GM12873 (cell line): Measurements from ENCODE around the gene MCOLN1.

Source experiments
- TF ChIP-seq, protein P1 (sequence below): IDR thresholded peaks from 2 replicates; pipeline ENCODE4 v1.5.1; 2012; ENCODE audit warnings: low read depth, mild to moderate bottlenecking, moderate library complexity, low read length, control low read depth; ENCODE audit not compliant: insufficient read depth; ENCODE audit errors: missing control alignments

MCOLN1 gene

DNA sequence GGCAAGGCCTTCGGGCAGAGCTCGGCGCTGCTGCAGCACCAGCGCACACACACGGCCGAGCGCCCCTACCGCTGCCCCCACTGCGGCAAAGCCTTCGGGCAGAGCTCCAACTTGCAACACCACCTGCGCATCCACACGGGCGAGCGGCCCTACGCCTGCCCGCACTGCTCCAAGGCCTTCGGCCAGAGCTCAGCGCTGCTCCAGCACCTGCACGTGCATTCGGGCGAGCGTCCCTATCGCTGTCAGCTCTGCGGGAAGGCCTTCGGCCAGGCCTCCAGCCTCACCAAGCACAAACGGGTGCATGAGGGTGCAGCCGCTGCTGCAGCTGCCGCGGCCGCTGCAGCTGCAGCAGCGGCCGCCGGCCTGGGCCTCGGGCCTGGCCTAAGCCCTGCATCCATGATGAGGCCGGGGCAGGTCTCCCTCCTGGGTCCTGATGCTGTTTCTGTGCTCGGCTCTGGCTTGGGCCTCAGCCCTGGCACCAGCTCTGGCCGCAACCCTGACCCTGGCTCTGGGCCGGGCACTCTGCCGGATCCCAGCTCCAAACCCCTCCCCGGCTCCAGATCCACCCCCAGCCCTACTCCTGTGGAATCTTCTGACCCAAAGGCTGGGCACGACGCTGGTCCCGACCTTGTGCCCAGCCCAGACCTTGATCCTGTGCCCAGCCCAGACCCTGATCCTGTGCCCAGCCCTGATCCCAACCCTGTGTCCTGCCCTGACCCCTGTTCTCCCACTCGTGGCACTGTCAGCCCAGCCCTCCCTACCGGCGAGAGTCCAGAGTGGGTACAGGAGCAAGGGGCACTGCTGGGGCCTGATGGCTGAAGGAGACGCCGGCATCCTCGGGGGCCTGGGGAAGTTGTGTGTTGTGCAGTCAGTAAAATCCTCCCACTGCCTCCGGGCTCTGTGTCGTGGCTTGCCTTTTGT is 2.0 kb upstream of the MCOLN1 start:
- TF ChIP-seq, protein P1, sequence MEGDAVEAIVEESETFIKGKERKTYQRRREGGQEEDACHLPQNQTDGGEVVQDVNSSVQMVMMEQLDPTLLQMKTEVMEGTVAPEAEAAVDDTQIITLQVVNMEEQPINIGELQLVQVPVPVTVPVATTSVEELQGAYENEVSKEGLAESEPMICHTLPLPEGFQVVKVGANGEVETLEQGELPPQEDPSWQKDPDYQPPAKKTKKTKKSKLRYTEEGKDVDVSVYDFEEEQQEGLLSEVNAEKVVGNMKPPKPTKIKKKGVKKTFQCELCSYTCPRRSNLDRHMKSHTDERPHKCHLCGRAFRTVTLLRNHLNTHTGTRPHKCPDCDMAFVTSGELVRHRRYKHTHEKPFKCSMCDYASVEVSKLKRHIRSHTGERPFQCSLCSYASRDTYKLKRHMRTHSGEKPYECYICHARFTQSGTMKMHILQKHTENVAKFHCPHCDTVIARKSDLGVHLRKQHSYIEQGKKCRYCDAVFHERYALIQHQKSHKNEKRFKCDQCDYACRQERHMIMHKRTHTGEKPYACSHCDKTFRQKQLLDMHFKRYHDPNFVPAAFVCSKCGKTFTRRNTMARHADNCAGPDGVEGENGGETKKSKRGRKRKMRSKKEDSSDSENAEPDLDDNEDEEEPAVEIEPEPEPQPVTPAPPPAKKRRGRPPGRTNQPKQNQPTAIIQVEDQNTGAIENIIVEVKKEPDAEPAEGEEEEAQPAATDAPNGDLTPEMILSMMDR, result no peak

DNA sequence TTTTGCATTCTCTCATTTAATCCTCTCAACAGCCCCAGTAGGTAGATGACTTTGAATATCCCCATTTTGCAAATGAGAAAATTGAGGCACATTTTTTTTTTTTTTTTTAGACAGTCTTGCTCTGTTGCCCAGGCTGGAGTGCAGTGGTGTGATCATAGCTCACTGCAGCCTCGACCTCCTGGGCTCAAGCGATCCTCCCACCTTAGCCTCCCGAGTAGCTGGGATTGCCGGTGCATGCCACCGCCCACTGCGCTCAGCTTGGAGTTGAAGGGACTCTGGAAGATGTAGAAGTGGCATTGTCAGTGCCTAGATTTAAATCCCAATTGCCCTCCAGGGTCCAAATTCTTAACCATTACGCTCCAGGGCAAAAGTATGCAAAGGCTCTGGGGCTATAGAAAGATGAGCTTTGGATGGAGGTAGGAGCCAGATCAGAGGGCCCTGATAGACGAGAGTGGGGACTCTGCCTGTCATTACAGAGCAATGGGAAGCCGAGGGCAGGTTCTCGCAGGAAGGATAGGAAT is 813 bp upstream of the MCOLN1 start:
- TF ChIP-seq, protein P1, result no peak

DNA sequence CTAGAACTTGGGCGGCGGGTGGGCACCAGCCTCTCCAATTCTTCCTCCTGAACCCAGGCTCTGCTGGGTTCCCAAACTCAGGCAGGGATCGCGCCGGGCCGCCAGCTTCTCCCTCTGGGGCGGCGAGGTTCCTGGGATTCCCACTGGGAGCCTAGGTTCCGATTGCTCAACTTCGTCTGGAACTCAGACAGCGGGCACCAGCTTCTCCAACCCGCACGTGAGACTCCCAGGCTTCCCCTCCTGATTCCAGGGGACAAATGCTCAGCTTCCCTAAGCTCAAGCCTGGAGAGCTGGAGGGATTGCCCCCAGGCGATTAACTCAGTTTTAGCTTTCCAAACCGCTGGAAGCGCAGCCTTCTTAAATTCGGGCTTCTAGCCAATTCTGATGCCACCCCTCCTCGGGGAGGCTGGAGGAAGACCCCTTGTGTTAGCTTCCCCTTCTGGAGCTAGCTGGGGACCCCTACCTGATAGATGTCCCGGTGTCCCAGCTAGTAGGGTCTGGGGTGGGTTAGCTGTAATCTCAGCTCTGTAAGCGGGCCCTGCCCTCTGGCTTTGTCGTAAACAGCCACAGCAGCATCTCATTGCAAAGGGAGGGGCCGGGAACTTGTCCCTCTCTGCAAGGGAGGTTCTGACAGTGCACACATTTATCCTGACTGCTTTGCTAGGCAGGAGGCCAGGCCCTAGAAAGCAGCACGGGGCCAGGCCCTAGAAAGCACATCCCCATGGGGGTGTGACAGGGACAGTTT is 671 bp downstream of the MCOLN1 start:
- TF ChIP-seq, protein P1, result no peak

DNA sequence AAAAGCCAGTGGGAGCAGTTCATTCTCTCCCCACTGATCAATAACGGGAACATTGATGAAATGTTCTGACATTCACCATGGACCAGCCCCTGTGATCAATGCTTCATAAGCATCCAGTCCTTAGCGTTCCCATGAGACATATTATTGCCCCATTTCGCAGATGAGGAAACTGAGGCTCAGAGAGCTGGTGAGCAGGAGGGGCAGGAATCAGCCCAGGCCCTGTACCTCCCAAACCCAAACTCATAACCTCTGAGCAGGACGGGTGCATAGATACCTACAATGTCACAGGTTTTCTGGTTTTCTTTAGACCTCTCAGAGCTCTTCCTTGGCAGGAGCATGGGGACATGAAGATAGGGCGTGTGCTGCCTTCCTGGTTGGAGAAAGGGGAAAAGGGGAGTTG is 2.1 kb downstream of the MCOLN1 start:
- TF ChIP-seq, protein P1, result no peak

DNA sequence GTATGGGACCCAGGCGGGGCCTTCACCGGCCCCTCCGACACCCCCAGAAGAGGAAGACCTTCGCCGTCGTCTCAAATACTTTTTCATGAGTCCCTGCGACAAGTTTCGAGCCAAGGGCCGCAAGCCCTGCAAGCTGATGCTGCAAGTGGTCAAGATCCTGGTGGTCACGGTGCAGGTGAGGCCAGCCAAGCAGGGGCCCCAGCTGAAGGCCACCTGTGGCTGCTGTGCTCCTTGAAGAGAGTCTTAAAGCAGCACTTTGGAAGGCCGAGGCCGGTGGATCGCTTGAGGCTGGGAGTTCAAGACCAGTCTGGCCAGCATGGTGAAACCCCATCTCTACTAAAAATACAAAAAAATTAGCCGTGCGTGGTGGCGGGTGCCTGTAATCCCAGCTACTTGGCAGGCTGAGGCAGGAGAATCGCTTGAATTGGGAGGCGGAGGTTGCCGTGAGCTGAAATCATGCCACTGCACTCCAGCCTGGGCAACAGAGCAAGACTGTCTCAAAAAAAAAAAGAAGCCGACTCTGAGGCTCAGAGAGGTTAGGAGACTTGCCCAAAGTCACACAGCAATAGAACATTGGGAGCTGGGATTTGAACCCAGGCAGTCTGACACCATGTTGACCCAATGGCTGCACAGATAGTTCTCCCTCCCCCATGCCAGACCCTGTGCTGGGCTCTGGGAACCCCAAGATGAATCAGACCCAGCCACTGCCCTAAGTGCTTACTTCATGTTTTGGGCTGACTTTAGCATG is 2.7 kb downstream of the MCOLN1 start:
- TF ChIP-seq, protein P1, result no peak

DNA sequence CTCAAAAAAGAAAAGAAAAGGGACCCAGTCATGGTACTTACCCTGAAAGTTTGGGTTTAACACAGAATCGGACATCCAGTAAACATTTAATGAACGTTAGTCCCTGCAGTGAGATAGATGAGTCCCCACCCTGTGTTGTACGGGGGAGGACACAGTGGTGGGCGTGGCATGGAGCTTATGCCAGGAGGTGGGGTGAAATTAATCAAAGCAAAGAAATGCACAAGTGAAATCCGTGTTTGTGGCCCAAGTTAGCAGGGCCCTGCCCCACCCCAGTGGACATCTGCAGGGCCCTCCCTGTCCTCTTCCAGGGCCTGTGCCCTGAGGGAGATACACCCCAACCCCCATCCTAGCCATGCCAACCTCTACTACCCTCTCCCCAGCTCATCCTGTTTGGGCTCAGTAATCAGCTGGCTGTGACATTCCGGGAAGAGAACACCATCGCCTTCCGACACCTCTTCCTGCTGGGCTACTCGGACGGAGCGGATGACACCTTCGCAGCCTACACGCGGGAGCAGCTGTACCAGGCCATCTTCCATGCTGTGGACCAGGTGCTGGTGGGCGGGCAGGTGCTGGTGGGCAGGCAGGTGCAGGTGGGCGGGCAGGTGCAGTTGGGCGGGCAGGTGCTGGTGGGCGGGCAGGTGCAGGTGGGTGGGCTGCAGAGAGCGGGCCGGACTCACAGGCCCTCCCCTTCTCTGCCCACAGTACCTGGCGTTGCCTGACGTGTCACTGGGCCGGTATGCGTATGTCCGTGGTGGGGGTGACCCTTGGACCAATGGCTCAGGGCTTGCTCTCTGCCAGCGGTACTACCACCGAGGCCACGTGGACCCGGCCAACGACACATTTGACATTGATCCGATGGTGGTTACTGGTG is 3.9 kb downstream of the MCOLN1 start:
- TF ChIP-seq, protein P1, result no peak
